ENCODE measurements around the gene MRPL30.

The MRPL30 gene

GRCh38 chr2:99240431-99240830 is 59.4 kb downstream of the MRPL30 start:
- no peak for TF ChIP-seq MAX (IDR thresholded peaks at IDR 0.05)
- TF ChIP-seq FOXM1 (IDR thresholded peaks at IDR 0.05; ENCODE audit: borderline replicate concordance, low read depth) = no peak
- TF ChIP-seq, protein P1, sequence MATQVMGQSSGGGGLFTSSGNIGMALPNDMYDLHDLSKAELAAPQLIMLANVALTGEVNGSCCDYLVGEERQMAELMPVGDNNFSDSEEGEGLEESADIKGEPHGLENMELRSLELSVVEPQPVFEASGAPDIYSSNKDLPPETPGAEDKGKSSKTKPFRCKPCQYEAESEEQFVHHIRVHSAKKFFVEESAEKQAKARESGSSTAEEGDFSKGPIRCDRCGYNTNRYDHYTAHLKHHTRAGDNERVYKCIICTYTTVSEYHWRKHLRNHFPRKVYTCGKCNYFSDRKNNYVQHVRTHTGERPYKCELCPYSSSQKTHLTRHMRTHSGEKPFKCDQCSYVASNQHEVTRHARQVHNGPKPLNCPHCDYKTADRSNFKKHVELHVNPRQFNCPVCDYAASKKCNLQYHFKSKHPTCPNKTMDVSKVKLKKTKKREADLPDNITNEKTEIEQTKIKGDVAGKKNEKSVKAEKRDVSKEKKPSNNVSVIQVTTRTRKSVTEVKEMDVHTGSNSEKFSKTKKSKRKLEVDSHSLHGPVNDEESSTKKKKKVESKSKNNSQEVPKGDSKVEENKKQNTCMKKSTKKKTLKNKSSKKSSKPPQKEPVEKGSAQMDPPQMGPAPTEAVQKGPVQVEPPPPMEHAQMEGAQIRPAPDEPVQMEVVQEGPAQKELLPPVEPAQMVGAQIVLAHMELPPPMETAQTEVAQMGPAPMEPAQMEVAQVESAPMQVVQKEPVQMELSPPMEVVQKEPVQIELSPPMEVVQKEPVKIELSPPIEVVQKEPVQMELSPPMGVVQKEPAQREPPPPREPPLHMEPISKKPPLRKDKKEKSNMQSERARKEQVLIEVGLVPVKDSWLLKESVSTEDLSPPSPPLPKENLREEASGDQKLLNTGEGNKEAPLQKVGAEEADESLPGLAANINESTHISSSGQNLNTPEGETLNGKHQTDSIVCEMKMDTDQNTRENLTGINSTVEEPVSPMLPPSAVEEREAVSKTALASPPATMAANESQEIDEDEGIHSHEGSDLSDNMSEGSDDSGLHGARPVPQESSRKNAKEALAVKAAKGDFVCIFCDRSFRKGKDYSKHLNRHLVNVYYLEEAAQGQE (IDR thresholded peaks at IDR 0.05; ENCODE audit: low read depth) = no peak
- TF ChIP-seq TCF12 (IDR thresholded peaks at IDR 0.05; ENCODE audit: low read depth) = no peak
- no peak for TF ChIP-seq EP300 (IDR thresholded peaks at IDR 0.05; ENCODE audit: borderline replicate concordance)
- TF ChIP-seq EGR1 (IDR thresholded peaks at IDR 0.05) = no peak
- TF ChIP-seq NFIC (IDR thresholded peaks at IDR 0.05) = no peak
- no peak for TF ChIP-seq TAF1 (IDR thresholded peaks at IDR 0.05; ENCODE audit: low read depth)
- TF ChIP-seq RAD21 (IDR thresholded peaks at IDR 0.05; ENCODE audit: low read depth) = no peak
- no peak for TF ChIP-seq CEBPB (IDR thresholded peaks at IDR 0.05)

DNA sequence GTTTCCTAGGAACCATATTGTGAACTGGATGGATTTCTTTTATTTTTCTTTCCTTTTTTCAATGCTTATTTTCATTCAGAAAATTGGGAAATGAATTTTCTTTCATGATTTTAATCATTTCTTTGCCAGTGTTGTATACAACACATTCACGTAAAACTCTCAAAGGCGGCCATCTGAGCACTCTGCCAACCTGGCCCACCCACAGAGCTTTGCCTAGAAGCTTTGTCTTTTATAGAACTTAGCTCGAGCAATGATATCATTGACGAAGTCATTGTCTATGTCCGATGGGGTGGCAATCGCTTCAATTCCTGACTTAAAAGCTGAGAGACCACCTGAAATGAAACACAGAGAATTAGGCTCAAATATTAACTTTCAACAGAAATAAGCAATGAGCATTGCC is 61.2 kb downstream of the MRPL30 start:
- no peak for TF ChIP-seq CREB1 (IDR thresholded peaks at IDR 0.05; ENCODE audit: low read depth)
- no peak for TF ChIP-seq EP300 (IDR thresholded peaks at IDR 0.05; ENCODE audit: borderline replicate concordance)
- TF ChIP-seq NFIC (IDR thresholded peaks at IDR 0.05) = no peak
- TF ChIP-seq, protein P1 (IDR thresholded peaks at IDR 0.05; ENCODE audit: low read depth) = no peak
- no peak for TF ChIP-seq RAD21 (IDR thresholded peaks at IDR 0.05; ENCODE audit: low read depth)
- no peak for TF ChIP-seq YY1 (IDR thresholded peaks at IDR 0.05; ENCODE audit: low read depth)
- no peak for TF ChIP-seq TEAD4 (IDR thresholded peaks at IDR 0.05)
- TF ChIP-seq, protein P2, sequence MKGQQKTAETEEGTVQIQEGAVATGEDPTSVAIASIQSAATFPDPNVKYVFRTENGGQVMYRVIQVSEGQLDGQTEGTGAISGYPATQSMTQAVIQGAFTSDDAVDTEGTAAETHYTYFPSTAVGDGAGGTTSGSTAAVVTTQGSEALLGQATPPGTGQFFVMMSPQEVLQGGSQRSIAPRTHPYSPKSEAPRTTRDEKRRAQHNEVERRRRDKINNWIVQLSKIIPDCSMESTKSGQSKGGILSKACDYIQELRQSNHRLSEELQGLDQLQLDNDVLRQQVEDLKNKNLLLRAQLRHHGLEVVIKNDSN (IDR thresholded peaks at IDR 0.05) = no peak
- no peak for TF ChIP-seq CEBPB (IDR thresholded peaks at IDR 0.05)
- TF ChIP-seq EGR1 (IDR thresholded peaks at IDR 0.05) = no peak
- no peak for TF ChIP-seq TAF1 (IDR thresholded peaks at IDR 0.05; ENCODE audit: low read depth)
- TF ChIP-seq TCF12 (IDR thresholded peaks at IDR 0.05; ENCODE audit: low read depth) = no peak
- no peak for TF ChIP-seq ZBTB7A (IDR thresholded peaks at IDR 0.05; ENCODE audit: low read depth)

All from Ishikawa (cell line).